H1 (cell line): Measurements from ENCODE around the gene CFAP58. TPM values are rescaled to one million over a fixed set of nuclear protein-coding genes. Genes with fewer than 3 reads are reported as not detected.

Source experiments
- CTCF ChIA-PET: fragments of 300-600 bp; sonication (Branson Sonifier 250); formaldehyde crosslinking; loops from one replicate; lab custom pipeline; 2021; ENCODE audit not compliant: partially characterized antibody; lab: Charles Lee
- POLR2A ChIA-PET: fragments of 300-600 bp; sonication (Branson Sonifier 250); formaldehyde crosslinking; loops from one replicate; lab custom pipeline; 2021; ENCODE audit warnings: inconsistent platforms; ENCODE audit not compliant: partially characterized antibody; lab: Charles Lee
- DNase-seq, 2 experiments: peaks; one replicate each; pipeline versions ENCODE4 v3.0.0 to v3.0.0-alpha.2; 2010 to 2022; ENCODE audit warnings: low spot score in 2 of 2, low read depth in 1 of 2, mixed read lengths in 1 of 2
- FAIRE-seq: peaks from 2 replicates; lab custom pipeline; 2011; peaks lifted over from hg19 to GRCh38; lab: Jason Lieb, UNC
- H2AFZ ChIP-seq: 2 replicates; pipeline ENCODE4 v1.8.1; 2012; ENCODE audit warnings: low read length, inconsistent platforms
- H2AK5ac ChIP-seq: 2 replicates; pipeline ENCODE4 v1.6.1; 2013; ENCODE audit warnings: low read depth, low read length
- H2BK120ac ChIP-seq: replicated peaks from 2 replicates; pipeline ENCODE3; 2013; ENCODE audit warnings: low read depth, low read length, inconsistent platforms
- H2BK12ac ChIP-seq: 2 replicates; pipeline ENCODE4 v1.6.1; 2013; ENCODE audit warnings: low read depth, low read length
- H2BK15ac ChIP-seq: 2 replicates; pipeline ENCODE4 v1.6.1; 2013; ENCODE audit warnings: low read length
- H2BK20ac ChIP-seq: 2 replicates; pipeline ENCODE4 v1.6.1; 2013; ENCODE audit warnings: low read length
- H2BK5ac ChIP-seq: 2 replicates; pipeline ENCODE4 v1.6.1; 2013; ENCODE audit warnings: low read depth, low read length
- H3K14ac ChIP-seq: 2 replicates; pipeline ENCODE4 v1.6.1; 2013; ENCODE audit warnings: inconsistent platforms; ENCODE audit not compliant: insufficient read length
- H3K18ac ChIP-seq: 2 replicates; pipeline ENCODE4 v1.6.1; 2013; ENCODE audit warnings: low read length; ENCODE audit errors: extremely low read depth
- H3K23ac ChIP-seq: 2 replicates; pipeline ENCODE4 v1.6.1; 2013; ENCODE audit warnings: inconsistent platforms; ENCODE audit not compliant: insufficient read length
- H3K23me2 ChIP-seq: 2 replicates; pipeline ENCODE4 v1.6.1; 2013; ENCODE audit warnings: low read depth, low read length
- H3K27ac ChIP-seq: 2 replicates; pipeline ENCODE4 v1.6.1; 2011; ENCODE audit warnings: low read depth, low read length, inconsistent platforms
- H3K27me3 ChIP-seq, 4 experiments: replicated peaks in 1 of 4; 1 replicate in 1 of 4; 2 replicates in 3 of 4; pipeline versions ENCODE4 v1.6.1 to v1.8.1; 2011 to 2013; ENCODE audit warnings: low read length in 3 of 4, mild to moderate bottlenecking in 3 of 4, inconsistent platforms in 2 of 4, mixed read lengths in 2 of 4, moderate library complexity in 1 of 4; ENCODE audit not compliant: control insufficient read depth in 3 of 4, insufficient read depth in 3 of 4; ENCODE audit errors: extremely low read depth in 1 of 4
- H3K36me3 ChIP-seq, 4 experiments: 2 replicates each; pipeline versions ENCODE4 v1.6.1 to v1.8.1; 2011 to 2013; ENCODE audit warnings: mild to moderate bottlenecking in 4 of 4, low read length in 3 of 4, moderate library complexity in 2 of 4, control low read depth in 1 of 4, inconsistent platforms in 1 of 4; ENCODE audit not compliant: insufficient read depth in 4 of 4, control insufficient read depth in 2 of 4
- H3K4ac ChIP-seq: replicated peaks from 2 replicates; pipeline ENCODE3; 2013; ENCODE audit warnings: low read length, low read depth, mixed read lengths, inconsistent platforms; ENCODE audit not compliant: insufficient read length
- H3K4me1 ChIP-seq, 4 experiments: replicated peaks in 1 of 4; 1 replicate in 1 of 4; 2 replicates in 3 of 4; pipeline versions ENCODE4 v1.6.1 to v1.8.1; 2011 to 2013; ENCODE audit warnings: low read length in 3 of 4, inconsistent platforms in 2 of 4, mixed read lengths in 1 of 4; ENCODE audit not compliant: insufficient read depth in 4 of 4, control insufficient read depth in 3 of 4
- H3K4me2 ChIP-seq, 2 experiments: 2 replicates each; pipeline versions ENCODE4 v1.6.1 to v1.8.1; 2011 to 2013; ENCODE audit warnings: low read depth in 2 of 2, low read length in 2 of 2, control low read depth in 1 of 2, inconsistent platforms in 1 of 2, mild to moderate bottlenecking in 1 of 2; ENCODE audit not compliant: insufficient read depth in 1 of 2
- H3K4me3 ChIP-seq, 4 experiments: fragments of 200-600, 300-600 bp in 1 of 4; sonication (generic), shearing (Covaris generic), sonication (Bioruptor Twin) in 1 of 4; 2 replicates each; pipeline versions ENCODE4 v1.5.1 to v1.8.1; 2011 to 2016; ENCODE audit warnings: low read length in 4 of 4, low read depth in 3 of 4, control low read depth in 2 of 4, inconsistent platforms in 2 of 4, mild to moderate bottlenecking in 2 of 4, mixed read lengths in 1 of 4, moderate library complexity in 1 of 4; ENCODE audit not compliant: insufficient read depth in 2 of 4; ENCODE audit errors: extremely low read depth in 1 of 4
- H3K56ac ChIP-seq: replicated peaks from 2 replicates; pipeline ENCODE3; 2013; ENCODE audit warnings: low read depth, mild to moderate bottlenecking, mixed read lengths, low read length, inconsistent platforms; ENCODE audit not compliant: insufficient read length
- H3K79me1 ChIP-seq: 2 replicates; pipeline ENCODE4 v1.6.1; 2013; ENCODE audit warnings: low read depth, low read length, control low read depth
- H3K79me2 ChIP-seq, 2 experiments: 2 replicates each; pipeline versions ENCODE4 v1.6.1 to v1.8.1; 2012 to 2013; ENCODE audit warnings: low read length in 2 of 2, mild to moderate bottlenecking in 2 of 2, inconsistent platforms in 1 of 2; ENCODE audit not compliant: insufficient read depth in 2 of 2, control insufficient read depth in 1 of 2
- H3K9ac ChIP-seq, 4 experiments: replicated peaks in 1 of 4; 1 replicate in 1 of 4; 2 replicates in 3 of 4; pipeline versions ENCODE4 v1.6.1 to v1.8.1; 2011 to 2013; ENCODE audit warnings: low read depth in 3 of 4, low read length in 3 of 4, control low read depth in 2 of 4, mild to moderate bottlenecking in 2 of 4, moderate library complexity in 2 of 4, inconsistent platforms in 1 of 4; ENCODE audit errors: extremely low read depth in 1 of 4
- H3K9me3 ChIP-seq, 2 experiments: 2 replicates each; pipeline versions ENCODE4 v1.6.1 to v1.8.1; 2012 to 2013; ENCODE audit warnings: mild to moderate bottlenecking in 2 of 2, moderate library complexity in 2 of 2, control low read depth in 1 of 2, inconsistent platforms in 1 of 2, low read depth in 1 of 2, low read length in 1 of 2, mixed read lengths in 1 of 2; ENCODE audit not compliant: insufficient read depth in 2 of 2
- H4K20me1 ChIP-seq, 2 experiments: replicated peaks in 1 of 2; 2 replicates each; pipeline versions ENCODE3 to v1.8.1; 2011 to 2013; ENCODE audit warnings: inconsistent platforms in 2 of 2, low read length in 2 of 2, mild to moderate bottlenecking in 1 of 2; ENCODE audit not compliant: insufficient read depth in 2 of 2, control insufficient read depth in 1 of 2
- H4K5ac ChIP-seq: 2 replicates; pipeline ENCODE4 v1.6.1; 2013; ENCODE audit warnings: low read length, low read depth, mixed read lengths, inconsistent platforms; ENCODE audit not compliant: insufficient read length
- H4K8ac ChIP-seq: 2 replicates; pipeline ENCODE4 v1.8.0; 2013; ENCODE audit warnings: mild to moderate bottlenecking, moderate library complexity, low read length, inconsistent platforms; ENCODE audit not compliant: insufficient read depth; ENCODE audit errors: extremely low read depth
- H4K91ac ChIP-seq: replicated peaks from 2 replicates; pipeline ENCODE3; 2013; ENCODE audit warnings: low read length, mixed read lengths, inconsistent platforms; ENCODE audit not compliant: insufficient read length
- CBX5 ChIP-seq: fragments of 300-800, 300-1000 bp; sonication (generic); IDR thresholded peaks from 2 replicates; pipeline ENCODE4 v1.7.1; 2016; ENCODE audit warnings: antibody characterized with exemption, low read length, low read depth
- CBX8 ChIP-seq: fragments of 300-800, 300-1000 bp; sonication (generic); IDR thresholded peaks from 2 replicates; pipeline ENCODE4 v1.7.1; 2016; ENCODE audit warnings: low read depth, low read length, borderline replicate concordance
- CEBPB ChIP-seq: IDR thresholded peaks from 2 replicates; pipeline ENCODE4 v1.6.1; 2012; ENCODE audit warnings: low read depth, low read length
- CREB1 ChIP-seq: IDR thresholded peaks from 2 replicates; pipeline ENCODE4 v1.6.1; 2012; ENCODE audit warnings: inconsistent platforms
- FOSL1 ChIP-seq: IDR thresholded peaks from 2 replicates; pipeline ENCODE4 v1.6.1; 2011; ENCODE audit warnings: mild to moderate bottlenecking, low read depth, low read length, moderate library complexity; ENCODE audit not compliant: insufficient read depth
- NRF1 ChIP-seq: IDR thresholded peaks from 2 replicates; pipeline ENCODE4 v1.6.1; 2011; ENCODE audit warnings: mild to moderate bottlenecking, low read depth, low read length, improper control_type of control experiment
- POLR2A ChIP-seq, 2 experiments: IDR thresholded peaks; 1 replicate in 1 of 2; 2 replicates in 1 of 2; pipeline ENCODE4 v1.6.1; 2011; ENCODE audit warnings: low read depth in 2 of 2, low read length in 2 of 2, mild to moderate bottlenecking in 2 of 2; ENCODE audit errors: control extremely low read depth in 1 of 2
- POU5F1 ChIP-seq: IDR thresholded peaks from 2 replicates; pipeline ENCODE4 v1.6.1; 2011; ENCODE audit warnings: low read depth, mild to moderate bottlenecking, low read length, moderate library complexity
- RBBP5 ChIP-seq: IDR thresholded peaks from 2 replicates; pipeline ENCODE4 v1.7.1; 2012; ENCODE audit warnings: low read depth, mild to moderate bottlenecking, inconsistent platforms, low read length, moderate library complexity, borderline replicate concordance
- SP4 ChIP-seq: IDR thresholded peaks from 2 replicates; pipeline ENCODE4 v1.6.1; 2012; ENCODE audit warnings: low read length, inconsistent platforms
- WGBS, 2 experiments: shearing (Covaris generic) in 1 of 2; methylation state at CpG; one replicate each; pipeline versions ENCODE4 v1.1.6 to v1.1.7; 2013 to 2015; ENCODE audit warnings: low lambda C conversion rate in 2 of 2, mixed read lengths in 2 of 2, inconsistent platforms in 1 of 2, low coverage in 1 of 2, missing lambda C conversion rate in 1 of 2; ENCODE audit not compliant: insufficient replicate concordance in 2 of 2, insufficient coverage in 1 of 2, insufficient read length in 1 of 2; ENCODE audit errors: extremely low coverage in 1 of 2, missing lambda C conversion rate in 1 of 2; 5-methylcytosine and 5-hydroxymethylcytosine counted together
- polyA plus RNA-seq, 7 experiments: library from polyadenylated mRNA; depleted of rRNA in 3 of 7; stranded (reverse) in 5 of 7; unstranded in 2 of 7; fragments of >200 nt in 5 of 7; fragments of 200-250 nt in 2 of 7; gene quantifications; 1 replicate in 5 of 7; 2 replicates in 1 of 7; 4 replicates in 1 of 7; pipeline versions ENCODE4 v1.2.1 to v1.2.3, GENCODE V29; 2011 to 2013; ENCODE audit warnings: missing spikeins in 2 of 7, mixed read lengths in 2 of 7
- total RNA-seq: library from RNA; stranded (reverse); fragmentation: NEBNext Ultra II Directional; extraction: Animal tissue kit (Norgen Biotek cat#: 25700); gene quantifications from 2 replicates; pipeline ENCODE4 v1.2.1, GENCODE V29; 2021
- TF ChIP-seq, protein P1 (sequence below): IDR thresholded peaks from 2 replicates; pipeline ENCODE4 v1.6.1; 2011; ENCODE audit warnings: low read length, improper control_type of control experiment

The CFAP58 gene
- total and polyA plus RNA-seq, 2 of the 8 experiments (the other 6 are each of a cell fraction or from before 2014, with no cell fraction given): 0.32 to 0.71 TPM

- Histone ChIP-seq H3K9me3 (no peaks in the 10 kb centered on the region), H3K18ac (peak overlapping the region; percentile 65), H2BK20ac (no peak overlapping the region; the same call in 1 of the 2 replicates), H3K4me1 (peaks cover 52 to 83% (median 64%) of the 10 kb centered on the region in 4 experiments), H2AK5ac (peak overlapping the region; percentile 30), H2AFZ (no peak overlapping the region), H2BK12ac (peak overlapping the region; percentile 82; the same call in 1 of the 2 replicates), H3K23ac (no peak overlapping the region), H3K4ac (peak overlapping the region; percentile 17), H3K4me3 (peak overlapping the region in 1 of 4 experiments; percentile 11; a peak in 1 of 8 replicates), H3K79me2 (peaks cover 18 to 88% of the 10 kb centered on the region in 2 experiments; a peak in 3 of 4 replicates), H3K9ac (peak overlapping the region in 2 of 4 experiments; percentile 36 to 46; a peak in 2 of 7 replicates), H2BK15ac (peak overlapping the region; percentile 67; the same call in 1 of the 2 replicates), H2BK120ac (peak overlapping the region; percentile 47), H4K91ac (peak overlapping the region; percentile 78), H4K20me1 (peaks cover 4 to 11% of the 10 kb centered on the region in 2 experiments), H3K79me1 (peaks cover 32% of the 10 kb centered on the region), H3K27me3 (no peaks in the 10 kb centered on the region), H4K8ac (no peak overlapping the region), H3K36me3 (no peaks in the 10 kb centered on the region), H2BK5ac (peak overlapping the region; percentile 72; the same call in 1 of the 2 replicates), H3K56ac (no peak overlapping the region), H3K23me2 (no peaks in the 10 kb centered on the region), H3K27ac (peak overlapping the region; percentile 53; the same call in 1 of the 2 replicates), H4K5ac (no peak overlapping the region), H3K4me2 (peak overlapping the region; percentile 51 to 53), H3K14ac (no peak overlapping the region)
- WGBS, 2 experiments: 22% methylated on average over 9 of the region's 9 CpGs; no CpG with 5 or more reads in 1 of the 2 experiments
- ChIA-PET CTCF (interaction anchor here (0.8 to 18.5 kb wide), 6 partner anchors 9 to 57 kb away, joined by 3 to 166 read pairs (median 8); partner anchors contain the start of gene CFAP58), POLR2A (interaction anchor here (1.2 to 4.9 kb wide), 2 partner anchors 7 to 9 kb away, joined by 5 to 37 read pairs; partner anchors contain the start of gene ITPRIP)
- DNase-seq: no peak
- FAIRE-seq: no peak
- TF ChIP-seq CBX8: no peak
- 0 out of 3 replicates have a peak, but pooled peaks of 1 of the 2 experiments have one; percentile 23 for TF ChIP-seq POLR2A (IDR thresholded peaks at IDR 0.05; ENCODE audit: control extremely low read depth in 1 of 2, low read depth in 2 of 2, low read length in 2 of 2)
- no peak for TF ChIP-seq CREB1
- TF ChIP-seq, protein P1, sequence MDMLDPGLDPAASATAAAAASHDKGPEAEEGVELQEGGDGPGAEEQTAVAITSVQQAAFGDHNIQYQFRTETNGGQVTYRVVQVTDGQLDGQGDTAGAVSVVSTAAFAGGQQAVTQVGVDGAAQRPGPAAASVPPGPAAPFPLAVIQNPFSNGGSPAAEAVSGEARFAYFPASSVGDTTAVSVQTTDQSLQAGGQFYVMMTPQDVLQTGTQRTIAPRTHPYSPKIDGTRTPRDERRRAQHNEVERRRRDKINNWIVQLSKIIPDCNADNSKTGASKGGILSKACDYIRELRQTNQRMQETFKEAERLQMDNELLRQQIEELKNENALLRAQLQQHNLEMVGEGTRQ: no peak
- TF ChIP-seq FOSL1: no peak
- no peak for TF ChIP-seq CBX5
- TF ChIP-seq NRF1: no peak
- 0 out of 2 replicates have a peak, but pooled peaks have one; percentile 25 for TF ChIP-seq RBBP5
- TF ChIP-seq POU5F1: no peak
- no peak for TF ChIP-seq SP4
- TF ChIP-seq CEBPB: no peak
These were observed 22.3 kb upstream of the CFAP58 start for GRCh38 chr10:104331208-104331838.
